Gastrocnemius medialis (tissue), 4 donors: ENCODE measurements around the gene ASPRV1.

Experiments
- CTCF ChIP-seq, 5 experiments: fragments of 450-650 bp in 3 of 5; fragments of 200-600 bp in 2 of 5; sonication (generic) in 2 of 5; IDR thresholded peaks in 4 of 5; conservative IDR thresholded peaks in 1 of 5; 1 replicate in 4 of 5; 2 replicates in 1 of 5; pipeline ENCODE4 v1.5.1; 2016 to 2019; ENCODE audit warnings: antibody characterized with exemption in 5 of 5, mild to moderate bottlenecking in 3 of 5, moderate library complexity in 3 of 5
- POLR2A ChIP-seq, 2 donors: fragments of 450-650 bp; IDR thresholded peaks; one replicate each; pipeline ENCODE4 v1.6.1; 2017; ENCODE audit warnings: antibody characterized with exemption in 2 of 2, mild to moderate bottlenecking in 2 of 2, moderate library complexity in 2 of 2

DNA sequence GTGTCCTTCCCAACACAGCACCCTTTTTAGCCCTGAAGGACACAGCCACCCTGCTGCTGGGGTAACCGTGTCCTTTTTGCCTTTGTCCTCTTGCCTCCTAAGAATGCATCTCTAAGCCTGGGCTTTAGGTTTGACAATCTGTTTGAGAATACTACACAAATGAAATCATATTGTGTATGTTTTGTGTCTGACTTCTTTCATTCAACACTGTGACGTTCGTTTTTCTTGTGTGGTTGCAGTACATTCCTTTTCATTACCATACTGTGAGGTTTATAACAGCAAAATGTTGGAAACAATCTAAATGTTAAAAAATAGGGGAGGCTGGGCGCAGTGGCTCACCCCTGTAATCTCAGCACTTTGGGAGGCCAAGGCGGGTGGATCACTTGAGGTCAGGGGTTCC is 11.2 kb downstream of the ASPRV1 start:
- TF ChIP-seq CTCF (IDR thresholded peaks at IDR 0.05 in 4 of 5, conservative IDR thresholded peaks at IDR 0.05 in 1 of 5) (no peak), POLR2A (IDR thresholded peaks at IDR 0.05) (no peak)
